Activated T-cell treated with anti-CD3 and anti-CD28 coated beads, Interleukin-2, amount 50 U/mL, for 4 hours (primary cell): ENCODE results near the gene ANKMY1. TPM values are rescaled to one million over a fixed set of nuclear protein-coding genes. Genes with fewer than 3 reads are reported as not detected.

Source experiments
- ATAC-seq, 2 donors: fragments of 200-7000 bp; cut with Tn5 transposase; one replicate each; pipeline ENCODE4 v1.10.0; 2021
- DNase-seq: peaks from one replicate; pipeline ENCODE4 v3.0.0-alpha.2; 2020
- H3K27me3 Mint-ChIP-seq: one replicate; pipeline ENCODE4 v1.8.0; 2021; ENCODE audit warnings: low read depth, mixed read lengths
- H3K36me3 Mint-ChIP-seq: one replicate; pipeline ENCODE4 v1.8.0; 2022; ENCODE audit warnings: mixed read lengths; ENCODE audit not compliant: insufficient read depth
- H3K4me1 Mint-ChIP-seq: one replicate; pipeline ENCODE4 v1.8.0; 2021; ENCODE audit warnings: low read depth, mixed read lengths
- H3K4me3 Mint-ChIP-seq: one replicate; pipeline ENCODE4 v1.8.0; 2021; ENCODE audit warnings: mild to moderate bottlenecking, moderate library complexity, mixed read lengths
- H3K9me3 Mint-ChIP-seq: one replicate; pipeline ENCODE4 v1.8.0; 2021; ENCODE audit warnings: mixed read lengths
- total RNA-seq, 3 donors: library from RNA; stranded (reverse); gene quantifications; one replicate each; pipeline ENCODE4 v1.2.1, GENCODE V29; 2021

ANKMY1 gene
- total RNA-seq, 3 donors from 2014 or later, result 15.7 to 17.2 (median 15.8) TPM

DNA sequence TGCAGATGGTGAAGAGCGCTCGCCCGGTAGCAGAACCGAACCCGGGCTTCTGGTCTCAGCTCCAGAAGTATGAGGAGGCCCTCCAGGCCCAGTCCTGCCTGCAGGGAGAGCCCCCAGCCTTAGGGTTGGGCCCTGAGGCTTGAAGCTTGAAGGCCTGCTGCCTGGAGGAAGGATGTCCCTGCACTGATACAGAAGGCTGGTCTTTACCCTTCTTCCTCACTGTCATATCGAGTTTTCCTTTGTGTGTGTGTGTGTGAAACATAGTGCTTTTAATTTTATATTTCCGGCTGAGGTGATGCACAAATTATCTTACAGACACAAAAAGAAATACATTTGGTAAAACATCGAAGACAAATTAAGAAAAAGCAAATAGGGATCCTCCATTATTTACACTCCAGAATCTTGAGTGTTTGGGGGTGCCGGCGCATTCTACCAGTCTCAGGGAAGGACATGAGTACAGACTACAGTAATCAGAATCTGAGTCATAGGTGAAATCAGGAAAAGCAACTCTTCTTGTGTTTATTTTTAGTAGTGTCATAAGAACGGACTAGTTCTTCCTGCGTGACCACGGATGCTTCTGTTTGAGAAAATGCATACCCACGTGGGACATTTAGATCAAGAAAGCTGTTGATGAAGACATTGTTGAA lies 3.7 kb upstream of the ANKMY1 start:
- Mint-ChIP-seq H3K4me3 (peak overlapping the region; percentile 87), H3K4me1 (peaks cover 82% of the 10 kb centered on the region), H3K9me3 (no peaks in the 10 kb centered on the region), H3K36me3 (peaks cover 21% of the 10 kb centered on the region), H3K27me3 (no peaks in the 10 kb centered on the region)
- DNase-seq (peak; percentile 9), ATAC-seq (no peak)

DNA sequence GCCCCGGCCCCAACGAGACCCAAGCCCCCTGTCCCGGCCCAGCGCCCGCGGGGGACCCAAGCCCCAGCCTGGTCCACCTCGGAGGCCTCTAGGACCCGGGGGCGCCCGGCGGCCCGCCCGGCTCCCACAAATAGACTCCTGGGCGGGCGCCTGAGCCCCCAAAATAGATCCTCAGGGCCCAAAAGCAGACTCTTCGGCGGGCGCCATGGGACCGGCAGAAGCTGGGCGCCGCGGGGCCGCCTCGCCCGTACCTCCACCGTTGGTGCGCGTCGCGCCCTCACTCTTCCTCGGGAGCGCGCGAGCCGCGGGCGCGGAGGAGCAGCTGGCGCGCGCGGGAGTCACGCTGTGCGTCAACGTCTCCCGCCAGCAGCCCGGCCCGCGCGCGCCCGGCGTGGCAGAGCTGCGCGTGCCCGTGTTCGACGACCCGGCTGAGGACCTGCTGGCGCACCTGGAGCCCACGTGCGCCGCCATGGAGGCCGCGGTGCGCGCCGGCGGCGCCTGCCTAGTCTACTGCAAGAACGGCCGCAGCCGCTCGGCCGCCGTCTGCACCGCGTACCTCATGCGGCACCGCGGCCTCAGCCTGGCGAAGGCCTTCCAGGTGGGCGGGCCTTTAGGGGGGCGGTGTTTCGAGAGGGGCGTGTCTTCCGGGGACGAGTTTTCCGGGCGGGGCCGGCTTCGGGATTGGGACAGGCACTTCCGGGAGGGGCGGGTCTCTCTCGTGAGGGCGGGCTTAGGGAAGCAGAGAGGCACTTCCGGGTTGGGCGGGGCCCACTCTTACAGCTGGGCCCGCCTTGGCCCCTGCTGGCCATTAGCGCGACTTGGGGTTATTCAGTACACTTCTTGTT lies 2.9 kb upstream of the ANKMY1 start:
- H3K4me3 Mint-ChIP-seq, result peak overlapping the region; percentile 87
- H3K27me3 Mint-ChIP-seq, result no peaks in the 10 kb centered on the region
- peaks cover 80% of the 10 kb centered on the region for H3K4me1 Mint-ChIP-seq
- H3K36me3 Mint-ChIP-seq, result peaks cover 24% of the 10 kb centered on the region
- H3K9me3 Mint-ChIP-seq, result no peaks in the 10 kb centered on the region
- ATAC-seq (peak; percentile 64 to 72), DNase-seq (peak; percentile 100)

DNA sequence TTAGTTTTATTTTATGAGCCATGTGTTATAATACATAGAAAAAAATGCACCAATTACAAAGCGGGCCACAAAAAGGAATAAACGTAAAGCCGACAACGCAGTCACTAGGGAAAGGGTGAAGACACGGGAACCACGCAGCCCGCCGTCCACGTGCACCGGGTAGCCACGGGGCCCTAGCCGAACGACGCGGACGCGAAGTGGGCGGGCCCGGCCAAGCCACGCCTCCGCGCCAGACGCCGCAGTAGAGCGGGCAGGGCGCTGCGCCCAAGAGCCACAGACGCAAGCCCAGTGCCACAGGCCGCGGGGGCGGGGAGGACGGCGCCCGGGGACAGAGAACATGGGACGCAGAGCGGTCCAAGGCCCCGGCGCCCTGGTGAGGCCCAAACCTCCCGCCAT lies 2.3 kb upstream of the ANKMY1 start, which contains the start of gene DUSP28:
Gene DUSP28 (plus strand): TSS at position 274 of the 396 bp plus-strand sequence. CDS start 328 bp downstream, outside the sequence.
- H3K36me3 Mint-ChIP-seq, result peaks cover 24% of the 10 kb centered on the region
- no peaks in the 10 kb centered on the region for H3K27me3 Mint-ChIP-seq
- peak within 1 kb of the TSS; percentile 87 for H3K4me3 Mint-ChIP-seq
- no peaks in the 10 kb centered on the region for H3K9me3 Mint-ChIP-seq
- peaks cover 78% of the 10 kb centered on the region for H3K4me1 Mint-ChIP-seq
- DNase-seq (peak; percentile 87), ATAC-seq (peak; percentile 68 to 70)

- DNase-seq (no peak), ATAC-seq (no peak)
- H3K4me1 Mint-ChIP-seq, result peaks cover 70% of the 10 kb centered on the region
- peaks cover 21% of the 10 kb centered on the region for H3K36me3 Mint-ChIP-seq
- peak overlapping the region; percentile 87 for H3K4me3 Mint-ChIP-seq
- no peaks in the 10 kb centered on the region for H3K27me3 Mint-ChIP-seq
- H3K9me3 Mint-ChIP-seq, result no peaks in the 10 kb centered on the region
Observed at GRCh38 chr2:240559286-240559685, 1.5 kb upstream of the ANKMY1 start.

GRCh38 chr2:240558236-240558761 lies 511 bp upstream of the ANKMY1 start:
- Mint-ChIP-seq H3K27me3 (no peaks in the 10 kb centered on the region), H3K36me3 (peaks cover 18% of the 10 kb centered on the region), H3K9me3 (no peaks in the 10 kb centered on the region), H3K4me3 (peak overlapping the region; percentile 87), H3K4me1 (peaks cover 60% of the 10 kb centered on the region)
- ATAC-seq (no peak), DNase-seq (no peak)

GRCh38 chr2:240557101-240557751 lies 562 bp downstream of the ANKMY1 start:
- Mint-ChIP-seq H3K9me3 (no peaks in the 10 kb centered on the region), H3K36me3 (peaks cover 18% of the 10 kb centered on the region), H3K27me3 (no peaks in the 10 kb centered on the region), H3K4me1 (peaks cover 49% of the 10 kb centered on the region), H3K4me3 (peak overlapping the region; percentile 56)
- ATAC-seq (no peak), DNase-seq (peak; percentile 5)

GRCh38 chr2:240556553-240557100 lies 1.2 kb downstream of the ANKMY1 start:
- Mint-ChIP-seq H3K4me1 (peaks cover 43% of the 10 kb centered on the region), H3K9me3 (no peaks in the 10 kb centered on the region), H3K4me3 (peak overlapping the region; percentile 56), H3K36me3 (peaks cover 24% of the 10 kb centered on the region), H3K27me3 (no peaks in the 10 kb centered on the region)
- no peak for ATAC-seq
- peak; percentile 68 for DNase-seq

GRCh38 chr2:240555541-240556250 lies 2.1 kb downstream of the ANKMY1 start:
- H3K9me3 Mint-ChIP-seq, result no peaks in the 10 kb centered on the region
- no peak overlapping the region for H3K4me3 Mint-ChIP-seq
- ATAC-seq, result no peak
- no peak for DNase-seq
- peaks cover 39% of the 10 kb centered on the region for H3K4me1 Mint-ChIP-seq
- H3K27me3 Mint-ChIP-seq, result no peaks in the 10 kb centered on the region
- peaks cover 30% of the 10 kb centered on the region for H3K36me3 Mint-ChIP-seq

GRCh38 chr2:240554767-240555493 lies 2.9 kb downstream of the ANKMY1 start:
- no peaks in the 10 kb centered on the region for H3K9me3 Mint-ChIP-seq
- ATAC-seq (no peak), DNase-seq (no peak)
- H3K4me3 Mint-ChIP-seq, result no peak overlapping the region
- H3K27me3 Mint-ChIP-seq, result no peaks in the 10 kb centered on the region
- peaks cover 32% of the 10 kb centered on the region for H3K36me3 Mint-ChIP-seq
- peaks cover 37% of the 10 kb centered on the region for H3K4me1 Mint-ChIP-seq

DNA sequence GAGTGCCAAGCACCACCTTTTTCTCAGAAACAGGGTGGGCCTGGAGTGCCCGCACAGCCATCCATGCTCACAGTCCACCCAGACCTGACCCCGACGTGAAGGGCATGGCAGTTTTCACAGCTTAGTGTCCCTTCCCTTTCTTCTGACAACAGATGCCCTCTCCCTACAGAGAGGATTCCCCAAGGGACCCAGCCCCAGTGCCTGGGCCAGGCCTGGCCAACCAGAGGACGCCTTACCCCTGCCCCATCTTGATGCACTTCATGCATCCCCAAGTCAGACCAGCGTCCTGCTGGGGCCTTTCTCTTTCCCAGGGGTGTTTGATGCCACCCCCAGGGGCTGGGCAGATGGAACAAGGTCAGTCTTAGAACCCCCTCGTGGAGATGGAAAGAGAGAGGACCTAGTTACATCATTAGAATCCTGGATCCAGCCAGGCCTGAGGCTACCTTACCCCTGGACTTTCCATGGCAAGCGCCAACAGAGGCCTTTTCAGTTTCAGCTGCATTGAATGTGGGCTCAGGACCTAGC lies 3.8 kb downstream of the ANKMY1 start:
- peaks cover 28% of the 10 kb centered on the region for H3K4me1 Mint-ChIP-seq
- H3K4me3 Mint-ChIP-seq, result no peak overlapping the region
- H3K36me3 Mint-ChIP-seq, result peaks cover 28% of the 10 kb centered on the region
- no peaks in the 10 kb centered on the region for H3K9me3 Mint-ChIP-seq
- no peak for ATAC-seq
- no peaks in the 10 kb centered on the region for H3K27me3 Mint-ChIP-seq
- DNase-seq, result no peak

- H3K36me3 Mint-ChIP-seq, result peaks cover 27% of the 10 kb centered on the region
- DNase-seq (no peak), ATAC-seq (no peak)
- H3K4me3 Mint-ChIP-seq, result no peak overlapping the region
- no peaks in the 10 kb centered on the region for H3K9me3 Mint-ChIP-seq
- peaks cover 15% of the 10 kb centered on the region for H3K4me1 Mint-ChIP-seq
- H3K27me3 Mint-ChIP-seq, result no peaks in the 10 kb centered on the region
Observed at GRCh38 chr2:240551811-240552210, 6.0 kb downstream of the ANKMY1 start.

- ATAC-seq, result no peak
Observed at GRCh38 chr2:240551288-240551687, 6.5 kb downstream of the ANKMY1 start.

DNA sequence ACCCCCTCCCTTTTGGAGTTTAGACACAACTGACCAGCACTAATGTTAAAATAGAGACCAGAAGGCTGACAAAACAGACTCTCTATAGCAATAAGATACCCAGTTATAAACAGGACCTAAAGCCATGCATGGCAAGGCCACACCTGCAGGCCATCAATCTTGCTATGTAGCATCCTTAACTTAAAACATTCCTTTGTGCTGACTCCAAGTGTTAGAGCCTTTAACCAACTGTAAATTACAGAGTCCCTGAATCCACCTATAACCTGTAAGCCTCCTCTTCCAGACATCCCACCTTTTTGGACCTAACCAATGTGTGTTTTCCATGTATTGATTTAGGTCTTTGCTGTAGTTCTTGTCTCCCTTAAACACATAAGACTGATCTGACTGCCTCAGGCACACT lies 17.9 kb downstream of the ANKMY1 start:
- Mint-ChIP-seq H3K4me1 (peaks cover 4% of the 10 kb centered on the region), H3K27me3 (no peaks in the 10 kb centered on the region), H3K9me3 (no peaks in the 10 kb centered on the region), H3K36me3 (peaks cover 49% of the 10 kb centered on the region), H3K4me3 (no peak overlapping the region)
- DNase-seq (no peak), ATAC-seq (no peak)

More at GRCh38 chr2:240551288-240551687, 6.5 kb downstream of the ANKMY1 start:
- Mint-ChIP-seq H3K27me3 (no peaks in the 10 kb centered on the region), H3K9me3 (no peaks in the 10 kb centered on the region), H3K4me3 (no peak overlapping the region), H3K4me1 (peaks cover 10% of the 10 kb centered on the region), H3K36me3 (peaks cover 23% of the 10 kb centered on the region)
- DNase-seq, result no peak
